HepG2 (cell line): ENCODE data around the gene P2RX2. TPM values are rescaled to one million over a fixed set of nuclear protein-coding genes. Genes with fewer than 3 reads are reported as not detected.

Source experiments
- ATAC-seq: fragments of 200-7000 bp; cut with Tn5 transposase; 3 replicates; pipeline ENCODE4 v1.9.1; 2020; ENCODE audit warnings: mild to moderate bottlenecking, moderate library complexity
- BruUV-seq: library from RNA; stranded (reverse); fragments of 400-500 nt; replicated peaks from 2 replicates; lab custom pipeline; 2021; lab: Mats Ljungman, UMichigan
- CTCF ChIA-PET: fragments of 300-600 bp; formaldehyde crosslinking; extraction: SDS; loops from one replicate; lab custom pipeline; 2021; ENCODE audit warnings: low total read pairs, inconsistent platforms, low intra/inter-chr PET ratio; lab: Yijun Ruan, JAX
- POLR2A ChIA-PET: fragments of 350-600 bp; sonication (Branson Sonifier 250); formaldehyde crosslinking; loops from one replicate; lab custom pipeline; 2020; ENCODE audit warnings: antibody characterized with exemption, inconsistent platforms; lab: Yijun Ruan, JAX
- DNase-seq: peaks from one replicate; pipeline ENCODE4 v3.0.0-alpha.2; 2015; ENCODE audit warnings: low spot score
- FAIRE-seq: peaks from 3 replicates; lab custom pipeline; 2011; peaks lifted over from hg19 to GRCh38; lab: Jason Lieb, UNC
- H2AFZ ChIP-seq: one replicate; pipeline ENCODE4 v1.6.1; 2011; ENCODE audit warnings: low read length, inconsistent platforms
- H3K27ac ChIP-seq: fragments of 300-600 bp; 3 replicates; pipeline ENCODE4 v1.8.0; 2011; ENCODE audit warnings: mixed run types, mild to moderate bottlenecking, mixed read lengths, low read length, inconsistent platforms; ENCODE audit not compliant: insufficient read depth; ENCODE audit errors: extremely low read length
- H3K27me3 ChIP-seq, 2 experiments: fragments of 200-600 bp in 1 of 2; 2 replicates in 1 of 2; 3 replicates in 1 of 2; pipeline versions ENCODE4 v1.6.0 to v1.8.0; 2011; ENCODE audit warnings: low read length in 2 of 2, mild to moderate bottlenecking in 2 of 2, moderate library complexity in 2 of 2, inconsistent platforms in 1 of 2; ENCODE audit not compliant: insufficient read depth in 2 of 2, control insufficient read depth in 1 of 2
- H3K36me3 ChIP-seq, 2 experiments: fragments of 200-600 bp in 1 of 2; replicated peaks in 1 of 2; 2 replicates in 1 of 2; 3 replicates in 1 of 2; pipeline versions ENCODE4 v1.5.1 to v1.8.0; 2011; ENCODE audit warnings: low read length in 2 of 2, inconsistent platforms in 1 of 2; ENCODE audit not compliant: insufficient read depth in 2 of 2, control insufficient read depth in 1 of 2
- H3K4me1 ChIP-seq: 2 replicates; pipeline ENCODE4 v1.5.1; 2012; ENCODE audit warnings: low read length, inconsistent platforms; ENCODE audit not compliant: insufficient read depth
- H3K4me2 ChIP-seq: 2 replicates; pipeline ENCODE4 v1.6.0; 2011; ENCODE audit warnings: low read depth, low read length, inconsistent platforms
- H3K4me3 ChIP-seq, 3 experiments: fragments of 200-600 bp in 1 of 3; sonication (generic), shearing (Covaris generic) in 1 of 3; replicated peaks in 1 of 3; 2 replicates each; pipeline ENCODE4 v1.5.1; 2011 to 2016; ENCODE audit warnings: low read length in 3 of 3, inconsistent platforms in 2 of 3, low read depth in 2 of 3, mild to moderate bottlenecking in 2 of 3, control low read depth in 1 of 3, mixed read lengths in 1 of 3; ENCODE audit not compliant: insufficient read depth in 1 of 3
- H3K79me2 ChIP-seq: one replicate; pipeline ENCODE4 v1.6.1; 2011; ENCODE audit warnings: low read length, inconsistent platforms; ENCODE audit not compliant: insufficient read depth
- H3K9ac ChIP-seq: 2 replicates; pipeline ENCODE4 v1.6.0; 2011; ENCODE audit warnings: mild to moderate bottlenecking, low read depth, low read length, inconsistent platforms; ENCODE audit not compliant: insufficient read depth
- H3K9me3 ChIP-seq: 2 replicates; pipeline ENCODE4 v1.5.1; 2012; ENCODE audit warnings: mild to moderate bottlenecking, low read length
- H4K20me1 ChIP-seq: 2 replicates; pipeline ENCODE4 v1.6.0; 2011; ENCODE audit warnings: inconsistent platforms, mild to moderate bottlenecking, low read length, moderate library complexity; ENCODE audit not compliant: insufficient read depth
- GABPA ChIP-seq, 2 experiments: IDR thresholded peaks; 2 replicates each; pipeline ENCODE4 v1.6.1; 2011 to 2016; ENCODE audit warnings: low read depth in 2 of 2, low read length in 1 of 2, missing biosample characterization in 1 of 2, missing genetic modification characterization in 1 of 2
- HNRNPH1 ChIP-seq: fragments of 200-400 bp; formaldehyde crosslinking; optimal IDR thresholded peaks from 2 replicates; pipeline ENCODE3; 2017; ENCODE audit warnings: mild to moderate bottlenecking, low read depth, low read length
- KLF11 ChIP-seq: IDR thresholded peaks from 2 replicates; pipeline ENCODE4 v1.6.1; 2016; ENCODE audit warnings: missing compliant biosample characterization
- MED1 ChIP-seq: sonication (generic); formaldehyde crosslinking; IDR thresholded peaks from 2 replicates; pipeline ENCODE4 v1.4.0; 2020; ENCODE audit warnings: missing genetic modification reagents
- MEIS2 ChIP-seq: sonication (generic); formaldehyde crosslinking; IDR thresholded peaks from 2 replicates; pipeline ENCODE4 v1.9.0; 2021; ENCODE audit warnings: mild to moderate bottlenecking, missing genetic modification reagents
- PHF8 ChIP-seq: sonication (generic); formaldehyde crosslinking; IDR thresholded peaks from 2 replicates; pipeline ENCODE4 v1.5.0; 2020; ENCODE audit warnings: missing genetic modification reagents
- ZNF225 ChIP-seq: sonication (generic); formaldehyde crosslinking; IDR thresholded peaks from 2 replicates; pipeline ENCODE4 v1.4.0; 2020; ENCODE audit warnings: mild to moderate bottlenecking, missing genetic modification reagents
- ZNF34 ChIP-seq: sonication (generic); formaldehyde crosslinking; IDR thresholded peaks from 2 replicates; pipeline ENCODE4 v1.4.0; 2020; ENCODE audit warnings: mild to moderate bottlenecking, missing genetic modification reagents, borderline replicate concordance
- ZNF598 ChIP-seq: sonication (generic); formaldehyde crosslinking; IDR thresholded peaks from 2 replicates; pipeline ENCODE4 v1.5.1; 2020; ENCODE audit warnings: mild to moderate bottlenecking, missing genetic modification reagents, borderline replicate concordance
- ZNF737 ChIP-seq: sonication (generic); formaldehyde crosslinking; IDR thresholded peaks from 2 replicates; pipeline ENCODE4 v1.5.0; 2020; ENCODE audit warnings: missing genetic modification reagents, mild to moderate bottlenecking, borderline replicate concordance
- ZNF761 ChIP-seq: sonication (generic); formaldehyde crosslinking; conservative IDR thresholded peaks from 2 replicates; pipeline ENCODE4 v1.4.0; 2020; ENCODE audit warnings: mild to moderate bottlenecking, missing genetic modification reagents
- ZSCAN21 ChIP-seq: sonication (generic); formaldehyde crosslinking; IDR thresholded peaks from 2 replicates; pipeline ENCODE4 v1.8.0; 2022; ENCODE audit warnings: mild to moderate bottlenecking, missing genetic modification reagents, moderate library complexity, borderline replicate concordance
- WGBS: methylation state at CpG from one replicate; pipeline ENCODE4 v1.1.6; 2017; ENCODE audit warnings: low lambda C conversion rate; 5-methylcytosine and 5-hydroxymethylcytosine counted together
- in situ Hi-C: cut with HindIII; loops from 2 replicates; pipeline ENCODE4 v1.10.0; 2017; ENCODE audit warnings: low pct_unique_long_range_greater_than_20kb; ENCODE audit not compliant: extremely low pct_ligation_motif_present
- intact Hi-C: fragments of 100-400 bp; cut with micrococcal nuclease; formaldehyde crosslinking; loops from one replicate; pipeline ENCODE4 v1.10.0; 2022; ENCODE audit not compliant: unreplicated experiment
- polyA plus RNA-seq, 8 experiments: library from polyadenylated mRNA; depleted of rRNA in 3 of 8; stranded (reverse) in 7 of 8; unstranded in 1 of 8; fragments of >200 nt; fragmentation: Illumina TruSeq in 4 of 8; extraction: Trizol in 4 of 8; gene quantifications; 2 replicates each; pipeline versions ENCODE4 v1.2.1 to v1.2.3, GENCODE V29; 2011 to 2016; ENCODE audit warnings: low read depth in 4 of 8, missing spikeins in 1 of 8, mixed read lengths in 1 of 8; ENCODE audit not compliant: insufficient read depth in 1 of 8
- total RNA-seq, 5 experiments: library from RNA; depleted of rRNA; stranded (reverse); fragments of >200 nt; fragmentation: Illumina TruSeq; extraction: Trizol; gene quantifications; 2 replicates each; pipeline ENCODE4 v1.2.3, GENCODE V29; 2016; ENCODE audit warnings: low read depth in 1 of 5

Gene P2RX2
- total and polyA plus RNA-seq, 2 of the 13 experiments (the other 11 are each of a cell fraction or from before 2014, with no cell fraction given): not detected

- WGBS: 94% methylated on average over 9 of the region's 16 CpGs
- intact Hi-C loops: no loop called here
- no peaks in the 10 kb centered on the region for H3K27me3 ChIP-seq
- FAIRE-seq (no peak), ATAC-seq (no peak), DNase-seq (no peak)
- H3K4me3 ChIP-seq: no peak overlapping the region
- H3K9me3 ChIP-seq: no peaks in the 10 kb centered on the region
- CTCF ChIA-PET: no interaction called here
- BruUV-seq: no TSS peak
- H3K4me1 ChIP-seq: no peaks in the 10 kb centered on the region
- no peaks in the 10 kb centered on the region for H3K79me2 ChIP-seq
- H2AFZ ChIP-seq: no peak overlapping the region
- peaks cover 41 to 88% of the 10 kb centered on the region in 2 experiments for H3K36me3 ChIP-seq
- H3K27ac ChIP-seq: no peak overlapping the region
- H3K4me2 ChIP-seq: no peak overlapping the region
- POLR2A ChIA-PET: no interaction called here
- in situ Hi-C loops: no loop called here
- H4K20me1 ChIP-seq: no peaks in the 10 kb centered on the region
- TF ChIP-seq GABPA (IDR thresholded peaks at IDR 0.05; ENCODE audit: low read depth, low read length) (no peak), GABPA (CRISPR knock-in tag; IDR thresholded peaks at IDR 0.05; ENCODE audit: low read depth) (no peak), MED1 (CRISPR knock-in tag) (no peak), PHF8 (CRISPR knock-in tag) (no peak), ZNF34 (CRISPR knock-in tag) (no peak), HNRNPH1 (no peak), MEIS2 (CRISPR knock-in tag) (no peak), KLF11 (CRISPR knock-in tag) (no peak), ZNF737 (CRISPR knock-in tag) (no peak), ZNF225 (CRISPR knock-in tag) (no peak), ZNF598 (CRISPR knock-in tag) (no peak), ZNF761 (no peak), ZSCAN21 (CRISPR knock-in tag) (no peak)
- TF ChIP-seq, all 625 proteins: peak for 0
- H3K9ac ChIP-seq: no peak overlapping the region
Measured at GRCh38 chr12:132659146-132659545, 40.6 kb downstream of the P2RX2 start.
